IMR-90 (cell line): ENCODE data around the gene RNF40. TPM values are rescaled to one million over a fixed set of nuclear protein-coding genes. Genes with fewer than 3 reads are reported as not detected.

Source experiments
- ATAC-seq: fragments of 200-7000 bp; cut with Tn5 transposase; 2 replicates; pipeline ENCODE4 v1.9.1; 2020; ENCODE audit warnings: low read depth, mild to moderate bottlenecking, moderate library complexity
- BruUV-seq: library from RNA; stranded (reverse); fragments of 400-500 nt; replicated peaks from 2 replicates; lab custom pipeline; 2021; lab: Mats Ljungman, UMichigan
- CTCF ChIA-PET: fragments of 300-600 bp; formaldehyde crosslinking; extraction: SDS; loops from one replicate; lab custom pipeline; 2021; ENCODE audit warnings: antibody characterized with exemption; lab: Yijun Ruan, JAX
- POLR2A ChIA-PET: fragments of 300-600 bp; sonication (Branson Sonifier 250); formaldehyde crosslinking; loops from one replicate; lab custom pipeline; 2022; ENCODE audit warnings: antibody characterized with exemption; ENCODE audit not compliant: unreplicated experiment; lab: Charles Lee
- DNase-seq: peaks from one replicate; pipeline ENCODE4 v3.0.0; 2013
- H2AFZ ChIP-seq: replicated peaks from 2 replicates; pipeline ENCODE3; 2013; ENCODE audit warnings: low read length, mild to moderate bottlenecking; ENCODE audit not compliant: poor library complexity
- H2AK5ac ChIP-seq: 2 replicates; pipeline ENCODE4 v1.6.1; 2013; ENCODE audit warnings: low read depth, low read length, inconsistent platforms
- H2AK9ac ChIP-seq: replicated peaks from 2 replicates; pipeline ENCODE3; 2013; ENCODE audit warnings: mild to moderate bottlenecking, low read depth, low read length, moderate library complexity; ENCODE audit not compliant: poor library complexity
- H2BK120ac ChIP-seq: 2 replicates; pipeline ENCODE4 v1.6.1; 2013; ENCODE audit warnings: low read depth, low read length, inconsistent platforms
- H2BK15ac ChIP-seq: 3 replicates; pipeline ENCODE4 v1.6.1; 2013; ENCODE audit warnings: low read depth, low read length, inconsistent platforms
- H2BK20ac ChIP-seq: 2 replicates; pipeline ENCODE4 v1.6.1; 2013; ENCODE audit warnings: low read depth, mild to moderate bottlenecking, inconsistent platforms, low read length, moderate library complexity
- H2BK5ac ChIP-seq: 2 replicates; pipeline ENCODE4 v1.6.1; 2013; ENCODE audit warnings: mild to moderate bottlenecking, low read depth, low read length, inconsistent platforms; ENCODE audit not compliant: poor library complexity, severe bottlenecking
- H3K14ac ChIP-seq: replicated peaks from 2 replicates; pipeline ENCODE4 v1.6.1; 2013; ENCODE audit warnings: low read depth, low read length, inconsistent platforms
- H3K18ac ChIP-seq: 2 replicates; pipeline ENCODE4 v1.6.1; 2013; ENCODE audit warnings: low read depth, low read length, control low read depth
- H3K23ac ChIP-seq: 2 replicates; pipeline ENCODE4 v1.6.1; 2013; ENCODE audit warnings: low read depth, low read length, inconsistent platforms
- H3K27ac ChIP-seq: 2 replicates; pipeline ENCODE4 v1.5.1; 2013; ENCODE audit warnings: mild to moderate bottlenecking, control low read depth, low read length; ENCODE audit not compliant: insufficient read depth
- H3K27me3 ChIP-seq: 2 replicates; pipeline ENCODE4 v1.6.1; 2013; ENCODE audit warnings: low read length; ENCODE audit not compliant: control insufficient read depth, insufficient read depth
- H3K36me3 ChIP-seq: 2 replicates; pipeline ENCODE4 v1.6.1; 2013; ENCODE audit warnings: low read length, mixed read lengths; ENCODE audit not compliant: control insufficient read depth, insufficient read depth
- H3K4ac ChIP-seq: 2 replicates; pipeline ENCODE4 v1.6.1; 2013; ENCODE audit warnings: low read depth, low read length, inconsistent platforms
- H3K4me1 ChIP-seq: 2 replicates; pipeline ENCODE4 v1.6.1; 2013; ENCODE audit warnings: low read length, mixed read lengths; ENCODE audit not compliant: control insufficient read depth, insufficient read depth
- H3K4me2 ChIP-seq: 2 replicates; pipeline ENCODE4 v1.6.1; 2013; ENCODE audit warnings: low read depth, mild to moderate bottlenecking, control low read depth, low read length, moderate library complexity
- H3K4me3 ChIP-seq: 2 replicates; pipeline ENCODE4 v1.5.1; 2013; ENCODE audit warnings: low read depth, mild to moderate bottlenecking, control low read depth, low read length, moderate library complexity; ENCODE audit not compliant: insufficient read depth
- H3K56ac ChIP-seq: 2 replicates; pipeline ENCODE4 v1.6.1; 2013; ENCODE audit warnings: low read length, inconsistent platforms; ENCODE audit not compliant: insufficient read depth; ENCODE audit errors: extremely low read depth
- H3K79me1 ChIP-seq, 2 experiments: 2 replicates each; pipeline ENCODE4 v1.6.1; 2013; ENCODE audit warnings: low read length in 2 of 2, inconsistent platforms in 1 of 2, low read depth in 1 of 2
- H3K9ac ChIP-seq: 2 replicates; pipeline ENCODE4 v1.6.1; 2013; ENCODE audit warnings: low read depth, low read length, control low read depth
- H3K9me1 ChIP-seq: 2 replicates; pipeline ENCODE4 v1.6.1; 2013; ENCODE audit warnings: low read length, inconsistent platforms; ENCODE audit not compliant: insufficient read depth
- H3K9me3 ChIP-seq: 2 replicates; pipeline ENCODE4 v1.6.1; 2013; ENCODE audit warnings: low read length; ENCODE audit not compliant: control insufficient read depth, insufficient read depth
- H4K20me1 ChIP-seq: 2 replicates; pipeline ENCODE4 v1.6.1; 2013; ENCODE audit warnings: low read length, inconsistent platforms; ENCODE audit not compliant: insufficient read depth
- H4K5ac ChIP-seq: 2 replicates; pipeline ENCODE4 v1.6.1; 2013; ENCODE audit warnings: mild to moderate bottlenecking, low read depth, low read length, control low read depth
- H4K8ac ChIP-seq, 2 experiments: 2 replicates each; pipeline ENCODE4 v1.6.1; 2013; ENCODE audit warnings: low read depth in 2 of 2, low read length in 2 of 2, control low read depth in 1 of 2, inconsistent platforms in 1 of 2
- H4K91ac ChIP-seq: 2 replicates; pipeline ENCODE4 v1.6.1; 2013; ENCODE audit warnings: low read depth, low read length, inconsistent platforms; ENCODE audit not compliant: insufficient read depth
- CTCF ChIP-seq: conservative IDR thresholded peaks from 2 replicates; pipeline ENCODE4 v1.5.1; 2012; ENCODE audit warnings: mild to moderate bottlenecking, low read depth, low read length, improper control_type of control experiment
- ELK1 ChIP-seq: fragments of 150-350 bp; IDR thresholded peaks from 2 replicates; pipeline ENCODE4 v1.6.1; 2016; ENCODE audit warnings: low read depth, mild to moderate bottlenecking, low read length, moderate library complexity, borderline replicate concordance
- NFE2L2 ChIP-seq: fragments of 150-350 bp; IDR thresholded peaks from 2 replicates; pipeline ENCODE4 v1.6.1; 2016; ENCODE audit warnings: low read depth, mild to moderate bottlenecking, low read length
- RCOR1 ChIP-seq: IDR thresholded peaks from 2 replicates; pipeline ENCODE4 v1.6.1; 2012; ENCODE audit warnings: mild to moderate bottlenecking, low read length, improper control_type of control experiment; ENCODE audit not compliant: insufficient replicate concordance
- WGBS, 2 experiments: methylation state at CpG; one replicate each; pipeline versions ENCODE4 v1.1.5 to v1.1.7; 2013; ENCODE audit warnings: missing lambda C conversion rate in 2 of 2; ENCODE audit not compliant: insufficient read length in 1 of 2; ENCODE audit errors: extremely low coverage in 2 of 2; 5-methylcytosine and 5-hydroxymethylcytosine counted together
- dilution Hi-C: fragments of 300-500 bp; cut with HindIII; formaldehyde crosslinking; loops from one replicate; pipeline ENCODE4 v1.14.3; 2018; ENCODE audit warnings: low sequenced_read_pairs; ENCODE audit not compliant: unreplicated experiment
- in situ Hi-C: fragments of 300-500 bp; cut with MboI; formaldehyde crosslinking; loops from 3 replicates; pipeline ENCODE4 v1.14.3; 2019; ENCODE audit warnings: low sequenced_read_pairs, inconsistent platforms, mixed read lengths
- intact Hi-C: fragments of 100-400 bp; cut with micrococcal nuclease; formaldehyde crosslinking; loops from 2 replicates; pipeline ENCODE4 v1.10.0; 2022
- polyA plus RNA-seq, 3 experiments: library from polyadenylated mRNA; depleted of rRNA; stranded (reverse); fragments of >200 nt; gene quantifications; 2 replicates each; pipeline ENCODE4 v1.2.3, GENCODE V29; 2012; ENCODE audit warnings: low replicate concordance in 1 of 3
- total RNA-seq: library from RNA; depleted of rRNA; stranded (reverse); fragments of >200 nt; gene quantifications from 2 replicates; pipeline ENCODE4 v1.2.3, GENCODE V29; 2012

RNF40 gene
- total and polyA plus RNA-seq, 2 of the 4 experiments (the other 2 are of a cell fraction) = 46.7 to 72.4 TPM

- no peak overlapping the region for H3K14ac ChIP-seq
Observed at GRCh38 chr16:30758988-30759491, 3.1 kb upstream of the RNF40 start.

More at GRCh38 chr16:30758988-30759491, 3.1 kb upstream of the RNF40 start:
- Histone ChIP-seq H4K91ac (no peak overlapping the region), H2AFZ (no peak overlapping the region), H3K56ac (no peak overlapping the region), H2BK120ac (no peak overlapping the region), H2BK5ac (no peak overlapping the region), H2AK9ac (no peak overlapping the region), H3K36me3 (peaks cover 27% of the 10 kb centered on the region), H3K9ac (no peak overlapping the region), H2AK5ac (no peak overlapping the region), H3K4me2 (no peak overlapping the region), H2BK15ac (no peak overlapping the region), H3K4me1 (peaks cover 12% of the 10 kb centered on the region), H4K5ac (no peak overlapping the region), H4K20me1 (peaks cover 13% of the 10 kb centered on the region), H3K79me1 (peaks cover 14 to 36% of the 10 kb centered on the region in 2 experiments), H3K18ac (no peak overlapping the region), H3K23ac (no peak overlapping the region), H3K27me3 (no peaks in the 10 kb centered on the region), H3K4ac (no peak overlapping the region), H3K9me1 (0 out of 2 replicates have a peak, but pooled peaks cover 4% of the 10 kb centered on the region), H3K27ac (no peak overlapping the region), H3K9me3 (no peaks in the 10 kb centered on the region), H2BK20ac (no peak overlapping the region), H3K4me3 (no peak overlapping the region), H4K8ac (no peak overlapping the region)
- in situ Hi-C loops (no loop called here), dilution Hi-C loops (no loop called here), intact Hi-C loops (no loop called here)
- TF ChIP-seq NFE2L2 (no peak), RCOR1 (no peak), CTCF (no peak), ELK1 (no peak)
- ChIA-PET POLR2A (no interaction called here), CTCF (no interaction called here)
- DNase-seq = no peak
- ATAC-seq = no peak
- 91% methylated on average over 4 of the region's 10 CpGs; no CpG with 5 or more reads in 1 of the 2 experiments for WGBS, 2 experiments
- BruUV-seq = no TSS peak
